Stimulated activated naive B cell treated with anti-CD40 and anti-IgM and Interleukin-4, amounts not matched to agents 10 μg/mL and 1 μg/mL and 100 μg/mL, for 72 hours (primary cell): ENCODE results near the gene NFATC4.

Source experiments
- ATAC-seq, 2 donors: fragments of 150-1000 bp; cut with Tn5 transposase; replicated peaks; 2 replicates each; pipeline ENCODE4 v1.10.0; 2021; ENCODE audit warnings: moderate library complexity in 1 of 2
- DNase-seq: peaks from one replicate; pipeline ENCODE4 v3.0.0; 2021
- H3K27ac Mint-ChIP-seq: one replicate; pipeline ENCODE4 v1.8.0; 2022; ENCODE audit warnings: mild to moderate bottlenecking, mixed read lengths
- H3K27me3 Mint-ChIP-seq, 2 donors: one replicate each; pipeline ENCODE4 v1.8.0; 2022; ENCODE audit warnings: mixed read lengths in 2 of 2
- H3K36me3 Mint-ChIP-seq, 2 donors: one replicate each; pipeline ENCODE4 v1.8.0; 2022; ENCODE audit warnings: mixed read lengths in 2 of 2, mild to moderate bottlenecking in 1 of 2
- H3K4me1 Mint-ChIP-seq, 2 donors: one replicate each; pipeline ENCODE4 v1.8.0; 2022; ENCODE audit warnings: mixed read lengths in 2 of 2, mild to moderate bottlenecking in 1 of 2
- H3K4me3 Mint-ChIP-seq, 2 donors: one replicate each; pipeline ENCODE4 v1.8.0; 2022; ENCODE audit warnings: mild to moderate bottlenecking in 2 of 2, mixed read lengths in 2 of 2, moderate library complexity in 1 of 2
- H3K9me3 Mint-ChIP-seq, 2 donors: one replicate each; pipeline ENCODE4 v1.8.0; 2022; ENCODE audit warnings: mixed read lengths in 2 of 2, mild to moderate bottlenecking in 1 of 2

Gene NFATC4

GRCh38 chr14:24425704-24426103 is 57.7 kb downstream of the NFATC4 start:
- no peak overlapping the region for H3K27ac Mint-ChIP-seq

GRCh38 chr14:24426150-24426911 is 58.3 kb downstream of the NFATC4 start:
- peaks cover 20 to 26% of the 10 kb centered on the region in 2 donors for H3K4me1 Mint-ChIP-seq
- H3K9me3 Mint-ChIP-seq: no peaks in the 10 kb centered on the region
- H3K4me3 Mint-ChIP-seq: no peak overlapping the region

More at GRCh38 chr14:24425704-24426103, 57.7 kb downstream of the NFATC4 start:
- no peaks in the 10 kb centered on the region for H3K27me3 Mint-ChIP-seq
- ATAC-seq: no peak
- H3K4me1 Mint-ChIP-seq: peaks cover 16 to 20% of the 10 kb centered on the region in 2 donors
- no peaks in the 10 kb centered on the region for H3K9me3 Mint-ChIP-seq
- peaks cover 6 to 27% of the 10 kb centered on the region in 2 donors for H3K36me3 Mint-ChIP-seq
- DNase-seq: no peak
- H3K4me3 Mint-ChIP-seq: no peak overlapping the region

GRCh38 chr14:24426912-24427536 is 59.0 kb downstream of the NFATC4 start:
- Mint-ChIP-seq H3K36me3 (peaks cover 17 to 39% of the 10 kb centered on the region in 2 donors), H3K27me3 (no peaks in the 10 kb centered on the region), H3K4me1 (peaks cover 27 to 33% of the 10 kb centered on the region in 2 donors), H3K9me3 (no peaks in the 10 kb centered on the region), H3K27ac (no peak overlapping the region), H3K4me3 (no peak overlapping the region)
- ATAC-seq: no peak
- no peak for DNase-seq

More at GRCh38 chr14:24426150-24426911, 58.3 kb downstream of the NFATC4 start:
- ATAC-seq (no peak), DNase-seq (no peak)
- Mint-ChIP-seq H3K27ac (no peak overlapping the region), H3K27me3 (no peaks in the 10 kb centered on the region), H3K36me3 (peaks cover 11 to 32% of the 10 kb centered on the region in 2 donors)

GRCh38 chr14:24427537-24428508 is 59.8 kb downstream of the NFATC4 start:
- ATAC-seq (no peak), DNase-seq (no peak)
- Mint-ChIP-seq H3K4me3 (peak overlapping the region in 1 of 2 donors; percentile 3), H3K4me1 (peaks cover 27 to 37% of the 10 kb centered on the region in 2 donors), H3K36me3 (peaks cover 17 to 41% of the 10 kb centered on the region in 2 donors), H3K9me3 (no peaks in the 10 kb centered on the region), H3K27me3 (no peaks in the 10 kb centered on the region), H3K27ac (peak overlapping the region; percentile 88)

- peaks cover 34 to 45% of the 10 kb centered on the region in 2 donors for H3K4me1 Mint-ChIP-seq
- ATAC-seq (no peak), DNase-seq (no peak)
- peak overlapping the region; percentile 97 for H3K27ac Mint-ChIP-seq
- peaks cover 26 to 49% of the 10 kb centered on the region in 2 donors for H3K36me3 Mint-ChIP-seq
- H3K9me3 Mint-ChIP-seq: no peaks in the 10 kb centered on the region
- H3K27me3 Mint-ChIP-seq: no peaks in the 10 kb centered on the region
- H3K4me3 Mint-ChIP-seq: peak overlapping the region; percentile 93 to 95
Observed at GRCh38 chr14:24428628-24429394, 60.8 kb downstream of the NFATC4 start.
